Natural killer cell (primary cell): ENCODE results near the gene DYNC2LI1. TPM values are rescaled to one million over a fixed set of nuclear protein-coding genes. Genes with fewer than 3 reads are reported as not detected.

Experiments
- ATAC-seq, 3 donors: fragments of 150-1000 bp in 2 of 3; fragments of 200-7000 bp in 1 of 3; cut with Tn5 transposase; 1 replicate in 1 of 3; 2 replicates in 2 of 3; pipeline ENCODE4 v1.10.0; 2021; ENCODE audit warnings: mild to moderate bottlenecking in 2 of 3, moderate library complexity in 2 of 3
- DNase-seq, 2 donors: peaks; one replicate each; pipeline versions ENCODE4 v3.0.0 to v3.0.0-alpha.2; 2013 to 2021; ENCODE audit warnings: mixed read lengths in 1 of 2
- H3K27ac ChIP-seq: one replicate; pipeline ENCODE4 v1.5.1; 2013; ENCODE audit warnings: mild to moderate bottlenecking, low read length
- H3K27me3 ChIP-seq: one replicate; pipeline ENCODE4 v1.6.1; 2013; ENCODE audit warnings: low read length; ENCODE audit not compliant: control insufficient read depth, insufficient read depth
- H3K36me3 ChIP-seq: one replicate; pipeline ENCODE4 v1.6.1; 2013; ENCODE audit warnings: low read length; ENCODE audit not compliant: control insufficient read depth, insufficient read depth
- H3K4me1 ChIP-seq: one replicate; pipeline ENCODE4 v1.6.1; 2013; ENCODE audit warnings: low read length; ENCODE audit not compliant: control insufficient read depth, insufficient read depth
- H3K4me3 ChIP-seq: one replicate; pipeline ENCODE4 v1.5.1; 2013; ENCODE audit warnings: low read length
- H3K9me3 ChIP-seq: one replicate; pipeline ENCODE4 v1.6.1; 2013; ENCODE audit warnings: low read length; ENCODE audit not compliant: control insufficient read depth, insufficient read depth
- H3K27ac Mint-ChIP-seq, 2 donors: one replicate each; pipeline ENCODE4 v1.8.0; 2022; ENCODE audit warnings: mild to moderate bottlenecking in 2 of 2, mixed read lengths in 2 of 2, moderate library complexity in 1 of 2
- H3K27me3 Mint-ChIP-seq, 2 donors: one replicate each; pipeline ENCODE4 v1.8.0; 2022; ENCODE audit warnings: low read depth in 2 of 2, mixed read lengths in 2 of 2
- H3K36me3 Mint-ChIP-seq: one replicate; pipeline ENCODE4 v1.8.0; 2022; ENCODE audit warnings: mixed read lengths
- H3K4me1 Mint-ChIP-seq, 2 donors: one replicate each; pipeline ENCODE4 v1.8.0; 2022; ENCODE audit warnings: mixed read lengths in 2 of 2
- H3K4me3 Mint-ChIP-seq: one replicate; pipeline ENCODE4 v1.8.0; 2022; ENCODE audit warnings: mild to moderate bottlenecking, moderate library complexity, mixed read lengths
- H3K9me3 Mint-ChIP-seq, 2 donors: one replicate each; pipeline ENCODE4 v1.8.0; 2022; ENCODE audit warnings: mixed read lengths in 2 of 2
- CTCF ChIP-seq: fragments of 200-600 bp; IDR thresholded peaks from one replicate; pipeline ENCODE4 v1.8.0; 2022; ENCODE audit warnings: antibody characterized with exemption
- WGBS: methylation state at CpG from one replicate; pipeline ENCODE4 v1.1.7; 2013; ENCODE audit warnings: missing lambda C conversion rate; ENCODE audit not compliant: insufficient coverage; 5-methylcytosine and 5-hydroxymethylcytosine counted together
- intact Hi-C: fragments of 100-400 bp; cut with micrococcal nuclease; formaldehyde crosslinking; loops from one replicate; pipeline ENCODE4 v1.14.2; 2022
- total RNA-seq, 4 donors: library from RNA; stranded (reverse); fragments of 120-200 nt in 1 of 4; gene quantifications; one replicate each; pipeline versions ENCODE4 v1.2.3 to v1.2.4, GENCODE V29; 2013 to 2022

Gene DYNC2LI1
- total RNA-seq, 3 donors from 2014 or later (not counting 1 experiment from before 2014, with no cell fraction given), result 2.1 to 4.5 (median 3.2) TPM

DNA sequence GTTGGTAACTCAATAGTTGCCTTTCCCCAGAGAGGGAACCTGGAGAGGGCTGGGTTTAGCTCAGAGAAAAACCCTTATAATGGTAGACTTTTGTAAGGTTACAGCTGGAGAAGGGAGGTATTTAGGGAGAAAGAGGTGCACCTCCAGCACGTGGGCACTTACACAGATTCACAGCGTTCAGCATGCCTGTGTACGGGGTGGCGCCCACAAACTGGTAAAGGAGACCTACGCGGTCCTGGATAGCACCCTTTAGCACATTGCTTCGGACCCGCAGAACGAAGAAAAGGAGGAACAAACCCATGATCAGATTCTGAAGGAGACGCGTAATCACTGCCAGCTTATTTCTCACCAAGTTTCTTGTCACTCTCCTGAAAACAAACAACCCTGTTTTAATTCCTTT lies 49.9 kb downstream of the DYNC2LI1 start:
- H3K4me1 Mint-ChIP-seq, result no peaks in the 10 kb centered on the region
- intact Hi-C loops, result no loop called here

DNA sequence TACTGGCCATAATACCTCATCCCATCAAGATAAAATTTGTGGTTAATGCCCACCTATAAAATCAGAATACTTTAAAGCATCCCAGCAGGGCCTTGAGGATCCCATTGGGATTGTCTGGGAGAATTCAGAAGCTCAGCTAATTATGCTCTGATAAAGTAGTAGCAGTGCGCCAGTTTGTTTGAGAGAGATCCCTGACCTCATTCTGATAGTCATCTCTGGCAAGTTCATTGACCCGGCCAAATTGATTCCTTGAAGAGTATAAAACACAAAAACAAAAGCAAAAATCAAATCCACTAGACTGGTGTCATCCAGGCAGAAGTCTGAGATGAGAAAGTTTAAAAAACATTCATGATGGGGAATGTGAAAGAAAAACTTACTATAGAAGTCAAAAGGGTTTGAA lies 50.7 kb downstream of the DYNC2LI1 start:
- H3K36me3 Mint-ChIP-seq, result no peaks in the 10 kb centered on the region
- no peaks in the 10 kb centered on the region for H3K4me1 Mint-ChIP-seq
- peaks cover 12 to 26% of the 10 kb centered on the region in 2 donors for H3K27me3 Mint-ChIP-seq
- no peak overlapping the region for H3K4me3 Mint-ChIP-seq
- H3K36me3 ChIP-seq, result no peaks in the 10 kb centered on the region
- no peaks in the 10 kb centered on the region for H3K4me1 ChIP-seq
- DNase-seq (no peak), ATAC-seq (no peak)
- TF ChIP-seq CTCF, result no peak
- WGBS, result 95% methylated on average over 2 of the region's 2 CpGs
- intact Hi-C loops, result no loop called here
- H3K4me3 ChIP-seq, result no peak overlapping the region
- H3K27ac Mint-ChIP-seq, result no peak overlapping the region
- no peaks in the 10 kb centered on the region for H3K9me3 Mint-ChIP-seq
- no peaks in the 10 kb centered on the region for H3K9me3 ChIP-seq
- no peak overlapping the region for H3K27ac ChIP-seq
- H3K27me3 ChIP-seq, result no peaks in the 10 kb centered on the region

More for the DNA sequence above, 49.9 kb downstream of the DYNC2LI1 start:
- Histone ChIP-seq H3K36me3 (no peaks in the 10 kb centered on the region), H3K27me3 (no peaks in the 10 kb centered on the region), H3K27ac (no peak overlapping the region), H3K4me1 (no peaks in the 10 kb centered on the region), H3K9me3 (no peaks in the 10 kb centered on the region), H3K4me3 (no peak overlapping the region)
- DNase-seq (no peak), ATAC-seq (no peak)
- H3K4me3 Mint-ChIP-seq, result no peak overlapping the region
- no peak overlapping the region for H3K27ac Mint-ChIP-seq
- 86% methylated on average over 9 of the region's 11 CpGs for WGBS
- no peak for TF ChIP-seq CTCF
- no peaks in the 10 kb centered on the region for H3K36me3 Mint-ChIP-seq
- peaks cover 10 to 21% of the 10 kb centered on the region in 2 donors for H3K27me3 Mint-ChIP-seq
- H3K9me3 Mint-ChIP-seq, result no peaks in the 10 kb centered on the region

DNA sequence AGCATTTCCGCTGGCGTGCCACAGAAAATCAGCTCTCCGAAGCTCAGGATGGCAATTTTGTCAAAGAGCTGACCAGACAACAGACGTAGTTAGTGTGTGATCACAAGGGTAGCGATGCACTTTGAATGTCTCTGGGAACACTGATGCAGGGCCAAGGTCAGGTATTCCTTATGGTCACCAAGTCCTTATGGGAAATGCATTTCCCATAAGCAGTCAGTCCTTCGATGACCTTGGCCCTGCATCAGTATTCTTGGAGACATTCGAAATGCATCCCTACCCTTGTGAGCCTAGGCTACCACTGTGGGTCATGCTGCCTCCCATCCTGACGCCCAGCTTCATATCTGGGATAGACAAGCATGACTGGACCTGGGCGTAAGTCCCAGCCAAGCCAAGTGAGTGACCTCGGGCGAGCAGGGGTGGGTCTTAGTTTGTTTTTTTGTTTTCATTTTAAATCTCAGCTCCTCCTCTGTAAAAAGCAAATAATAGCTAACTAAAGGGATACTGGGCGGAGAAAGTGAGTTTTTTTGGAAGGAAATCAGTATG lies 51.2 kb downstream of the DYNC2LI1 start:
- no peak overlapping the region for H3K27ac ChIP-seq
- Mint-ChIP-seq H3K36me3 (no peaks in the 10 kb centered on the region), H3K4me3 (no peak overlapping the region), H3K27ac (no peak overlapping the region), H3K27me3 (peaks cover 14 to 29% of the 10 kb centered on the region in 2 donors), H3K4me1 (no peaks in the 10 kb centered on the region), H3K9me3 (no peaks in the 10 kb centered on the region)
- no peaks in the 10 kb centered on the region for H3K9me3 ChIP-seq
- TF ChIP-seq CTCF, result no peak
- intact Hi-C loops, result no loop called here
- H3K27me3 ChIP-seq, result no peaks in the 10 kb centered on the region
- H3K4me3 ChIP-seq, result no peak overlapping the region
- ATAC-seq (no peak), DNase-seq (no peak)
- no peaks in the 10 kb centered on the region for H3K4me1 ChIP-seq
- no peaks in the 10 kb centered on the region for H3K36me3 ChIP-seq
- WGBS, result 86% methylated on average over 10 of the region's 12 CpGs

GRCh38 chr2:43825841-43826240 lies 52.0 kb downstream of the DYNC2LI1 start:
- Histone ChIP-seq H3K4me1 (no peaks in the 10 kb centered on the region), H3K36me3 (no peaks in the 10 kb centered on the region), H3K27ac (no peak overlapping the region), H3K9me3 (no peaks in the 10 kb centered on the region), H3K4me3 (no peak overlapping the region), H3K27me3 (no peaks in the 10 kb centered on the region)
- intact Hi-C loops, result no loop called here
- no peaks in the 10 kb centered on the region for H3K9me3 Mint-ChIP-seq
- H3K36me3 Mint-ChIP-seq, result no peaks in the 10 kb centered on the region
- 100% methylated on average over 2 of the region's 3 CpGs for WGBS
- H3K27me3 Mint-ChIP-seq, result peaks cover 11 to 34% of the 10 kb centered on the region in 2 donors
- ATAC-seq (no peak), DNase-seq (no peak)
- no peak overlapping the region for H3K4me3 Mint-ChIP-seq
- no peak overlapping the region for H3K27ac Mint-ChIP-seq
- no peaks in the 10 kb centered on the region for H3K4me1 Mint-ChIP-seq
- TF ChIP-seq CTCF, result no peak
